ENCODE measurements around the gene HNF1A. TPM values are rescaled to one million over a fixed set of nuclear protein-coding genes. Genes with fewer than 3 reads are reported as not detected.

Gene HNF1A, protein sequence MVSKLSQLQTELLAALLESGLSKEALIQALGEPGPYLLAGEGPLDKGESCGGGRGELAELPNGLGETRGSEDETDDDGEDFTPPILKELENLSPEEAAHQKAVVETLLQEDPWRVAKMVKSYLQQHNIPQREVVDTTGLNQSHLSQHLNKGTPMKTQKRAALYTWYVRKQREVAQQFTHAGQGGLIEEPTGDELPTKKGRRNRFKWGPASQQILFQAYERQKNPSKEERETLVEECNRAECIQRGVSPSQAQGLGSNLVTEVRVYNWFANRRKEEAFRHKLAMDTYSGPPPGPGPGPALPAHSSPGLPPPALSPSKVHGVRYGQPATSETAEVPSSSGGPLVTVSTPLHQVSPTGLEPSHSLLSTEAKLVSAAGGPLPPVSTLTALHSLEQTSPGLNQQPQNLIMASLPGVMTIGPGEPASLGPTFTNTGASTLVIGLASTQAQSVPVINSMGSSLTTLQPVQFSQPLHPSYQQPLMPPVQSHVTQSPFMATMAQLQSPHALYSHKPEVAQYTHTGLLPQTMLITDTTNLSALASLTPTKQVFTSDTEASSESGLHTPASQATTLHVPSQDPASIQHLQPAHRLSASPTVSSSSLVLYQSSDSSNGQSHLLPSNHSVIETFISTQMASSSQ
- total RNA-seq (2021; ENCODE audit: unreplicated experiment): not detected
- polyA plus RNA-seq (2012): 0.03 TPM in 1 of 2 replicates, not detected in the other
- not detected for Bru-seq, nascent RNA
- BruChase-seq, experiment 1, labeled RNA remaining after a 6-hour chase: percentile 4 among the genes with signal in this experiment
- percentile 8 among the genes with signal in this experiment for BruChase-seq, experiment 2, labeled RNA remaining after a 2-hour chase
- long read RNA-seq, partial matches to known transcripts: 0 of 2 reads
- long read RNA-seq, other reads (novel, unspliced or antisense): 2 of 2 reads

DNA sequence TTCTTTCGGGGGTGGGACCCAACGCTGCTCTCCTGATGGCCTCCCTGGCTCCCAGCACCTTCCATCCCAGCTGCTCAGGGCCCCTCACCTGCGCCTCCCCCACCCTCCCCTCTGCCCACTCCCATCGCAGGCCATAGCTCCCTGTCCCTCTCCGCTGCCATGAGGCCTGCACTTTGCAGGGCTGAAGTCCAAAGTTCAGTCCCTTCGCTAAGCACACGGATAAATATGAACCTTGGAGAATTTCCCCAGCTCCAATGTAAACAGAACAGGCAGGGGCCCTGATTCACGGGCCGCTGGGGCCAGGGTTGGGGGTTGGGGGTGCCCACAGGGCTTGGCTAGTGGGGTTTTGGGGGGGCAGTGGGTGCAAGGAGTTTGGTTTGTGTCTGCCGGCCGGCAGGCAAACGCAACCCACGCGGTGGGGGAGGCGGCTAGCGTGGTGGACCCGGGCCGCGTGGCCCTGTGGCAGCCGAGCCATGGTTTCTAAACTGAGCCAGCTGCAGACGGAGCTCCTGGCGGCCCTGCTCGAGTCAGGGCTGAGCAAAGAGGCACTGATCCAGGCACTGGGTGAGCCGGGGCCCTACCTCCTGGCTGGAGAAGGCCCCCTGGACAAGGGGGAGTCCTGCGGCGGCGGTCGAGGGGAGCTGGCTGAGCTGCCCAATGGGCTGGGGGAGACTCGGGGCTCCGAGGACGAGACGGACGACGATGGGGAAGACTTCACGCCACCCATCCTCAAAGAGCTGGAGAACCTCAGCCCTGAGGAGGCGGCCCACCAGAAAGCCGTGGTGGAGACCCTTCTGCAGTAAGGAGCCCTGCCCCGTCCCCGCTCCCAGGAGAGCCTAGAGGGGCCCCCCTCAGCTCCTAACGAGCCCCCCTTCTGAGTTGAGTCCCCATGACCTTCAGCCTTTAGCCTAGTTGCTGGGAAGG lies at the start of gene HNF1A:
Gene HNF1A, plus strand, starts transcription at position 248 of the 924 bp plus-strand sequence. Its CDS starts 226 bp downstream, at position 474.
- Histone ChIP-seq H2AFZ (ENCODE audit: low read depth, low read length, poor library complexity, severe bottlenecking) (no peak within 1 kb of the TSS), H3K27ac (ENCODE audit: low read depth, low read length) (no peak within 1 kb of the TSS), H3K9me2 (ENCODE audit: insufficient read depth) (no peaks in the 10 kb centered on the region), H3K4me3 (replicated peaks in 1 of 2; ENCODE audit: low read depth in 1 of 2, low read length in 2 of 2) (no peak within 1 kb of the TSS), H3K79me2 (ENCODE audit: insufficient read depth, low read length) (no peaks in the 10 kb centered on the region), H3K9ac (ENCODE audit: low read length) (no peak within 1 kb of the TSS), H3K9me3 (ENCODE audit: control insufficient read depth in 1 of 2, insufficient read depth in 1 of 2, low read depth in 1 of 2, low read length in 2 of 2) (no peaks in the 10 kb centered on the region), H3K4me1 (ENCODE audit: control insufficient read depth in 1 of 2, insufficient read depth in 2 of 2, low read length in 2 of 2) (no peaks in the 10 kb centered on the region), H3K36me3 (ENCODE audit: control insufficient read depth in 1 of 2, insufficient read depth in 2 of 2, low read length in 2 of 2) (no peaks in the 10 kb centered on the region), H4K20me1 (ENCODE audit: insufficient read depth) (no peaks in the 10 kb centered on the region), H3K4me2 (ENCODE audit: low read length) (no peak within 1 kb of the TSS), H3K27me3 (ENCODE audit: insufficient read depth, low read length) (no peaks in the 10 kb centered on the region)
- RAD21 ChIA-PET (ENCODE audit: low non-redundant PET in 1 of 2, low total read pairs in 2 of 2, uncharacterized antibody in 2 of 2, unreplicated experiment in 2 of 2): no interaction called here
- no peak for DNase-seq (ENCODE audit: low read depth, low spot score)
- ATAC-seq: no peak
- intact Hi-C loops (cut with micrococcal nuclease): no loop called here
- CTCF ChIA-PET: no interaction called here
- POLR2A ChIA-PET: no interaction called here
- BruUV-seq (replicated peaks): no TSS peak
- no peak for TF ChIP-seq JUND (IDR thresholded peaks at IDR 0.05)

DNA sequence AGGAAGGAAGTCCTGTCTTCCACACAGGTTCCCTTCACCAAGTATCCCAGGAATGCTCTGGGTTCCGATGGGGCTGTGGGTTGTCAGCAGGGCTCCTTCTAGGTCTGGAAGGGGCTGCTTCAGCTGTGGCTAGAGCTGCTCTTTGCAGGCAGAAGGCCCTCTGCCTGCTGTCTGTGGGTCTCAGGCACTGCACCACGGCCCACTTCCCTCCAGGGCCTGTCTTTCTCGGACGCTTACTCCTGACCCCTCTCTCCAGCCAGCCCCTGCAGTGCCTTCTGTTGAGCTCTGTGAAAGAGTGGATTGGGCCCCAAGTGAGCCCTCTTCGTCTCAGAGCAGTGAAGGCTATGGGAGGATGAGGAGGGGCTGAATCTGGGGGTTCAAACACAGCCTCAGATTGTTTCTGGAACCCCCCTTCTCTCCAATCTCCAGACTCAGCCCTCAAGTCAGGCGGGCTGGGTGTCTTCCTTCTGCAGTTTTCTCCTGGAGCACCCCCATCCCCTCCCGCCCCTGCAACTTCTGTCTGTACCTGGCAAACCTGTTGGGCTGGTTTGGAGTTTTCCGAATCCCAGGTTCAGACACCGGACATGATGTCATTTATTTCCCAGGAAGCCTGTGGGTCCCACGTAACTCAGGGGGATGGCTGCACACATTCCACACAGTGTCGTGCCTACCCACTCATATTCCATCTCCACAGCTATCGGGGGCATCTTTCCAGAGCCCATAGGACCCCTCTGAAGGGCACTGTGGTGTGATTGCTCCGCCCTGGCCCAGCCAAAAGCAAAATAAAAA lies 49.3 kb upstream of the HNF1A start:
- Histone ChIP-seq H2AFZ (ENCODE audit: low read depth, low read length, poor library complexity, severe bottlenecking) (peak overlapping the region; percentile 76), H3K4me3 (replicated peaks in 1 of 2; ENCODE audit: low read depth in 1 of 2, low read length in 2 of 2) (peak overlapping the region; percentile 49 to 57), H3K4me2 (ENCODE audit: low read length) (peak overlapping the region; percentile 86), H3K9ac (ENCODE audit: low read length) (peak overlapping the region; percentile 59), H3K36me3 (ENCODE audit: control insufficient read depth in 1 of 2, insufficient read depth in 2 of 2, low read length in 2 of 2) (no peaks in the 10 kb centered on the region; a peak in 1 of 4 replicates), H3K9me2 (ENCODE audit: insufficient read depth) (no peaks in the 10 kb centered on the region), H3K79me2 (ENCODE audit: insufficient read depth, low read length) (no peaks in the 10 kb centered on the region), H3K9me3 (ENCODE audit: control insufficient read depth in 1 of 2, insufficient read depth in 1 of 2, low read depth in 1 of 2, low read length in 2 of 2) (no peaks in the 10 kb centered on the region), H3K4me1 (ENCODE audit: control insufficient read depth in 1 of 2, insufficient read depth in 2 of 2, low read length in 2 of 2) (peaks cover 29 to 36% of the 10 kb centered on the region in 2 experiments), H3K27ac (ENCODE audit: low read depth, low read length) (peak overlapping the region; percentile 99), H3K27me3 (ENCODE audit: insufficient read depth, low read length) (no peaks in the 10 kb centered on the region), H4K20me1 (ENCODE audit: insufficient read depth) (no peaks in the 10 kb centered on the region)
- DNase-seq (ENCODE audit: low read depth, low spot score): peak; percentile 90
- RAD21 ChIA-PET (ENCODE audit: low non-redundant PET in 1 of 2, low total read pairs in 2 of 2, uncharacterized antibody in 2 of 2, unreplicated experiment in 2 of 2): no interaction called here
- intact Hi-C loops (cut with micrococcal nuclease): no loop called here
- POLR2A ChIA-PET: interaction anchor here (0.7 to 1.2 kb wide), 2 partner anchors 16 to 21 kb away, joined by 3 to 6 read pairs; no protein-coding TSS in a partner anchor
- TSS peak; percentile 99 for BruUV-seq (replicated peaks)
- ATAC-seq: peak; percentile 69
- CTCF ChIA-PET: no interaction called here
- TF ChIP-seq TCF7L2 (IDR thresholded peaks at IDR 0.05; ENCODE audit: borderline replicate concordance, extremely low read depth, insufficient read depth, insufficient read length) (no peak), EGR1 (IDR thresholded peaks at IDR 0.05; ENCODE audit: low read depth) (peak; percentile 59; the same call in 1 of the 2 replicates), ELF1 (IDR thresholded peaks at IDR 0.05; ENCODE audit: borderline replicate concordance, low read depth) (no peak), EZH2 (IDR thresholded peaks at IDR 0.05) (no peak), ZNF274 (IDR thresholded peaks at IDR 0.05; ENCODE audit: low read depth, low read length) (no peak), SIN3A (IDR thresholded peaks at IDR 0.05; ENCODE audit: low read depth) (peak; percentile 56; the same call in 1 of the 2 replicates), ZFX (IDR thresholded peaks at IDR 0.05) (no peak), JUND (IDR thresholded peaks at IDR 0.05) (peak; percentile 66), FOSL1 (IDR thresholded peaks at IDR 0.05; ENCODE audit: low read depth) (0 out of 2 replicates have a peak, but pooled peaks have one; percentile 43)
- TF ChIP-seq, protein P1, sequence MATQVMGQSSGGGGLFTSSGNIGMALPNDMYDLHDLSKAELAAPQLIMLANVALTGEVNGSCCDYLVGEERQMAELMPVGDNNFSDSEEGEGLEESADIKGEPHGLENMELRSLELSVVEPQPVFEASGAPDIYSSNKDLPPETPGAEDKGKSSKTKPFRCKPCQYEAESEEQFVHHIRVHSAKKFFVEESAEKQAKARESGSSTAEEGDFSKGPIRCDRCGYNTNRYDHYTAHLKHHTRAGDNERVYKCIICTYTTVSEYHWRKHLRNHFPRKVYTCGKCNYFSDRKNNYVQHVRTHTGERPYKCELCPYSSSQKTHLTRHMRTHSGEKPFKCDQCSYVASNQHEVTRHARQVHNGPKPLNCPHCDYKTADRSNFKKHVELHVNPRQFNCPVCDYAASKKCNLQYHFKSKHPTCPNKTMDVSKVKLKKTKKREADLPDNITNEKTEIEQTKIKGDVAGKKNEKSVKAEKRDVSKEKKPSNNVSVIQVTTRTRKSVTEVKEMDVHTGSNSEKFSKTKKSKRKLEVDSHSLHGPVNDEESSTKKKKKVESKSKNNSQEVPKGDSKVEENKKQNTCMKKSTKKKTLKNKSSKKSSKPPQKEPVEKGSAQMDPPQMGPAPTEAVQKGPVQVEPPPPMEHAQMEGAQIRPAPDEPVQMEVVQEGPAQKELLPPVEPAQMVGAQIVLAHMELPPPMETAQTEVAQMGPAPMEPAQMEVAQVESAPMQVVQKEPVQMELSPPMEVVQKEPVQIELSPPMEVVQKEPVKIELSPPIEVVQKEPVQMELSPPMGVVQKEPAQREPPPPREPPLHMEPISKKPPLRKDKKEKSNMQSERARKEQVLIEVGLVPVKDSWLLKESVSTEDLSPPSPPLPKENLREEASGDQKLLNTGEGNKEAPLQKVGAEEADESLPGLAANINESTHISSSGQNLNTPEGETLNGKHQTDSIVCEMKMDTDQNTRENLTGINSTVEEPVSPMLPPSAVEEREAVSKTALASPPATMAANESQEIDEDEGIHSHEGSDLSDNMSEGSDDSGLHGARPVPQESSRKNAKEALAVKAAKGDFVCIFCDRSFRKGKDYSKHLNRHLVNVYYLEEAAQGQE (IDR thresholded peaks at IDR 0.05; ENCODE audit: low read depth): no peak
